HG03097 (cell line): ENCODE results near the gene FAR2.
"Not testable (repeated sequence)": the region's sequence is repeated elsewhere in the genome, so short reads cannot be mapped to it uniquely, and the experiment has no call there.

Experiments
- ATAC-seq: cut with Tn5 transposase; IDR thresholded peaks from one replicate; pipeline ENCODE4 v1.9.1; 2021; ENCODE audit not compliant: unreplicated experiment, low FRiP score

The FAR2 gene

GRCh38 chr12:29273178-29273843, 124.2 kb downstream of the FAR2 start:
- no peak for ATAC-seq

GRCh38 chr12:29275834-29276233, 126.8 kb downstream of the FAR2 start:
- ATAC-seq: no peak

GRCh38 chr12:29277231-29277630, 128.2 kb downstream of the FAR2 start:
- ATAC-seq: no peak

- no peak for ATAC-seq
These were observed 129.8 kb downstream of the FAR2 start for GRCh38 chr12:29278673-29279420.

GRCh38 chr12:29281371-29282005, 132.4 kb downstream of the FAR2 start:
- ATAC-seq: no peak

GRCh38 chr12:29282031-29282816, 133.1 kb downstream of the FAR2 start:
- no peak for ATAC-seq

GRCh38 chr12:29283969-29284700, 135.1 kb downstream of the FAR2 start:
- no peak for ATAC-seq

- no peak for ATAC-seq
These were observed 137.2 kb downstream of the FAR2 start for GRCh38 chr12:29286081-29286790.

- ATAC-seq: no peak
These were observed 138.5 kb downstream of the FAR2 start for GRCh38 chr12:29287622-29288021.

- no peak for ATAC-seq
These were observed 139.0 kb downstream of the FAR2 start for GRCh38 chr12:29288031-29288430.

- ATAC-seq: not testable (repeated sequence)
These were observed 141.4 kb downstream of the FAR2 start for GRCh38 chr12:29290475-29290874.

- no peak for ATAC-seq
These were observed 142.1 kb downstream of the FAR2 start for GRCh38 chr12:29291226-29291625.

GRCh38 chr12:29299633-29300032, 150.6 kb downstream of the FAR2 start:
- no peak for ATAC-seq

- no peak for ATAC-seq
These were observed 152.0 kb downstream of the FAR2 start for GRCh38 chr12:29301114-29301513.

GRCh38 chr12:29304388-29304787, 155.3 kb downstream of the FAR2 start:
- ATAC-seq: no peak

- no peak for ATAC-seq
These were observed 157.2 kb downstream of the FAR2 start for GRCh38 chr12:29306266-29306665.

- ATAC-seq: no peak
These were observed 157.6 kb downstream of the FAR2 start for GRCh38 chr12:29306682-29307081.

GRCh38 chr12:29309320-29309902, 160.3 kb downstream of the FAR2 start:
- ATAC-seq: no peak

GRCh38 chr12:29310899-29311298, 161.8 kb downstream of the FAR2 start:
- ATAC-seq: no peak
